Testis (tissue), 3 donors: ENCODE results near the gene FRMD1. TPM values are rescaled to one million over a fixed set of nuclear protein-coding genes. Genes with fewer than 3 reads are reported as not detected.

Source experiments
- DNase-seq: peaks from one replicate; pipeline ENCODE4 v3.0.0-alpha.2; 2019
- H3K27ac ChIP-seq, 2 donors: fragments of 200-600 bp; sonication (generic); one replicate each; pipeline ENCODE4 v1.5.1; 2019
- H3K27me3 ChIP-seq: fragments of 200-600 bp; sonication (generic); one replicate; pipeline ENCODE4 v1.5.1; 2019
- H3K36me3 ChIP-seq: fragments of 200-600 bp; sonication (generic); one replicate; pipeline ENCODE4 v1.5.1; 2017; ENCODE audit warnings: low read depth; ENCODE audit errors: missing control alignments
- H3K4me1 ChIP-seq: fragments of 200-600 bp; sonication (generic); one replicate; pipeline ENCODE4 v1.5.1; 2019
- H3K4me3 ChIP-seq, 2 donors: fragments of 200-600 bp; sonication (generic); one replicate each; pipeline ENCODE4 v1.5.1; 2017 to 2019
- H3K9me3 ChIP-seq: fragments of 200-600 bp; sonication (generic); one replicate; pipeline ENCODE4 v1.5.1; 2017
- POLR2A ChIP-seq: fragments of 450-650 bp; IDR thresholded peaks from one replicate; pipeline ENCODE4 v1.6.1; 2017; ENCODE audit warnings: antibody characterized with exemption, mild to moderate bottlenecking, moderate library complexity
- WGBS, 2 donors: methylation state at CpG; one replicate each; pipeline ENCODE4 v1.1.5; 2018; 5-methylcytosine and 5-hydroxymethylcytosine counted together
- intact Hi-C: fragments of 100-400 bp; cut with DNase I; formaldehyde crosslinking; loops from one replicate; pipeline ENCODE4 v1.15.1; 2023; ENCODE audit warnings: low total_unique reads
- polyA plus RNA-seq: library from polyadenylated mRNA; stranded (reverse); fragments of 350-450 nt; fragmentation: Illumina TruSeq; extraction: RNeasy Lipid Tissue Mini Kit (QIAGEN cat#74804); gene quantifications from one replicate; pipeline ENCODE4 v1.2.3, GENCODE V29; 2014; ENCODE audit warnings: low read depth, low replicate concordance; ENCODE audit not compliant: insufficient read depth
- total RNA-seq, 2 donors: library from RNA; depleted of rRNA; stranded (reverse); fragments of >200 nt; gene quantifications; one replicate each; pipeline ENCODE4 v1.2.3, GENCODE V29; 2016
- TF ChIP-seq, protein P1 (sequence below), 3 experiments: fragments of 450-650 bp in 2 of 3; fragments of 200-600 bp in 1 of 3; sonication (generic) in 1 of 3; IDR thresholded peaks; one replicate each; pipeline ENCODE4 v1.5.1; 2016 to 2019; ENCODE audit warnings: antibody characterized with exemption in 3 of 3, mild to moderate bottlenecking in 2 of 3, moderate library complexity in 1 of 3

Gene FRMD1
- total and polyA plus RNA-seq, 3 donors from 2014 or later: 7.2 to 13.5 (median 8.0) TPM

- H3K4me3 ChIP-seq: no peak overlapping the region
- H3K27ac ChIP-seq: no peak overlapping the region
- no peaks in the 10 kb centered on the region for H3K36me3 ChIP-seq
- intact Hi-C loops: no loop called here
- no peak for DNase-seq
- no peaks in the 10 kb centered on the region for H3K9me3 ChIP-seq
- WGBS, 2 donors: 91 to 95% methylated on average over 15 of the region's 15 CpGs
- TF ChIP-seq, protein P1, sequence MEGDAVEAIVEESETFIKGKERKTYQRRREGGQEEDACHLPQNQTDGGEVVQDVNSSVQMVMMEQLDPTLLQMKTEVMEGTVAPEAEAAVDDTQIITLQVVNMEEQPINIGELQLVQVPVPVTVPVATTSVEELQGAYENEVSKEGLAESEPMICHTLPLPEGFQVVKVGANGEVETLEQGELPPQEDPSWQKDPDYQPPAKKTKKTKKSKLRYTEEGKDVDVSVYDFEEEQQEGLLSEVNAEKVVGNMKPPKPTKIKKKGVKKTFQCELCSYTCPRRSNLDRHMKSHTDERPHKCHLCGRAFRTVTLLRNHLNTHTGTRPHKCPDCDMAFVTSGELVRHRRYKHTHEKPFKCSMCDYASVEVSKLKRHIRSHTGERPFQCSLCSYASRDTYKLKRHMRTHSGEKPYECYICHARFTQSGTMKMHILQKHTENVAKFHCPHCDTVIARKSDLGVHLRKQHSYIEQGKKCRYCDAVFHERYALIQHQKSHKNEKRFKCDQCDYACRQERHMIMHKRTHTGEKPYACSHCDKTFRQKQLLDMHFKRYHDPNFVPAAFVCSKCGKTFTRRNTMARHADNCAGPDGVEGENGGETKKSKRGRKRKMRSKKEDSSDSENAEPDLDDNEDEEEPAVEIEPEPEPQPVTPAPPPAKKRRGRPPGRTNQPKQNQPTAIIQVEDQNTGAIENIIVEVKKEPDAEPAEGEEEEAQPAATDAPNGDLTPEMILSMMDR (IDR thresholded peaks at IDR 0.05): no peak
- no peak for TF ChIP-seq POLR2A
- peaks cover 4% of the 10 kb centered on the region for H3K4me1 ChIP-seq
- no peaks in the 10 kb centered on the region for H3K27me3 ChIP-seq
Observed at GRCh38 chr6:168041928-168042327, 37.1 kb downstream of the FRMD1 start.

- Histone ChIP-seq H3K27me3 (no peaks in the 10 kb centered on the region), H3K9me3 (no peaks in the 10 kb centered on the region), H3K36me3 (no peaks in the 10 kb centered on the region), H3K4me1 (no peaks in the 10 kb centered on the region), H3K4me3 (no peak overlapping the region), H3K27ac (no peak overlapping the region)
- DNase-seq: no peak
- 92 to 95% methylated on average over 15 of the region's 15 CpGs for WGBS, 2 donors
- intact Hi-C loops: no loop called here
- no peak for TF ChIP-seq POLR2A
- TF ChIP-seq, protein P1 (IDR thresholded peaks at IDR 0.05): no peak
Observed at GRCh38 chr6:168040856-168041496, 38.0 kb downstream of the FRMD1 start.

DNA sequence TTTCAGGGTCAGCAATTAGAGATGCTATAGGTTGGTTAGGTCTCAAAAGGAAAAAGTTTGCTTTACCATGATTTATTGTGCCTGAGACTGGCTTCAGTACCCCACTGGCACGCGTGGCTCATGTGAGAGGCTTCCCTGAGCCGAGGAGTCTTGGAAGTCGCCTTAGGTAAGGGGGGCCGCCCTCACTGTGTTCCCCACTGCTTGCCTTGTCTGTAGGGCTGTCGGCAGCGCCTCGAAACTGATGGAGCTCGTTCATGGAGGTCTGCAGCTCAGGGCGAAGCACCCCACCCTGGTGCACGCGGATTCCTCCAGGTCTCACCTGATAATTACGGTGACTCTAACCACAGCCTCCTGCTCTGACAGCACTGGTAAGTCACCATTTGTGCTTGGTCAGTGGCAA is 39.2 kb downstream of the FRMD1 start:
- WGBS, 2 donors: 77 to 93% methylated on average over 8 to 13 of the region's 13 CpGs
- intact Hi-C loops: no loop called here
- H3K4me3 ChIP-seq: no peak overlapping the region
- DNase-seq: no peak
- H3K27me3 ChIP-seq: no peaks in the 10 kb centered on the region
- H3K4me1 ChIP-seq: no peaks in the 10 kb centered on the region
- H3K9me3 ChIP-seq: no peaks in the 10 kb centered on the region
- no peaks in the 10 kb centered on the region for H3K36me3 ChIP-seq
- no peak for TF ChIP-seq POLR2A
- TF ChIP-seq, protein P1 (IDR thresholded peaks at IDR 0.05): no peak
- H3K27ac ChIP-seq: no peak overlapping the region

- Histone ChIP-seq H3K27ac (no peak overlapping the region), H3K36me3 (no peaks in the 10 kb centered on the region), H3K4me3 (no peak overlapping the region), H3K4me1 (no peaks in the 10 kb centered on the region), H3K27me3 (no peaks in the 10 kb centered on the region), H3K9me3 (no peaks in the 10 kb centered on the region)
- 94% methylated on average over 4 of the region's 4 CpGs for WGBS, 2 donors
- TF ChIP-seq POLR2A: no peak
- TF ChIP-seq, protein P1 (IDR thresholded peaks at IDR 0.05): no peak
- intact Hi-C loops: no loop called here
- DNase-seq: no peak
Observed at GRCh38 chr6:168039301-168039700, 39.7 kb downstream of the FRMD1 start.

- no peak for DNase-seq
- Histone ChIP-seq H3K36me3 (no peaks in the 10 kb centered on the region), H3K4me1 (no peaks in the 10 kb centered on the region), H3K27ac (no peak overlapping the region), H3K27me3 (no peaks in the 10 kb centered on the region), H3K4me3 (no peak overlapping the region), H3K9me3 (no peaks in the 10 kb centered on the region)
- TF ChIP-seq, protein P1 (IDR thresholded peaks at IDR 0.05): no peak
- no peak for TF ChIP-seq POLR2A
- intact Hi-C loops: no loop called here
- 95 to 100% methylated on average over 5 to 13 of the region's 13 CpGs for WGBS, 2 donors
Observed at GRCh38 chr6:168038576-168039140, 40.4 kb downstream of the FRMD1 start.
